ENCODE measurements around the gene ELMO3.

The ELMO3 gene

DNA sequence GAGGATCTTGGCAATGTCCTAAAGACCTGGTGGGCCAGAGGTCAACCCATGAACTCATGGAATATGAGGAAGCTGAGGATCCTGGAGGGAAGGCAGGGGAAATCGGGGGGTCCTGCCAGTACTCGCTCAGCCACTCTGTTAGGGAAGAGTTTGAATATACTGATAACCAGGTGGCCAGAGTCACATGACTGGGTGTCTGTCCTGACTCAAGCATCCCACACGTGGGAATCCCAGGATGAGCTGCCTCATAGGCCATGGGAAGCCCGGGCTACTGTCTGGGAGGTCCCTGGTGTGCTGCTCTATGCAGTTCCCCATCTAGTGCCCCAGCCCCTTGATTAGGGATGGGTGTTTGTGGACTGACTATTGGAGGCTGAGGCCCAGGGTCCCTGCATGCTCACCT is 10.6 kb upstream of the ELMO3 start (continued):
- TF ChIP-seq, protein P1, sequence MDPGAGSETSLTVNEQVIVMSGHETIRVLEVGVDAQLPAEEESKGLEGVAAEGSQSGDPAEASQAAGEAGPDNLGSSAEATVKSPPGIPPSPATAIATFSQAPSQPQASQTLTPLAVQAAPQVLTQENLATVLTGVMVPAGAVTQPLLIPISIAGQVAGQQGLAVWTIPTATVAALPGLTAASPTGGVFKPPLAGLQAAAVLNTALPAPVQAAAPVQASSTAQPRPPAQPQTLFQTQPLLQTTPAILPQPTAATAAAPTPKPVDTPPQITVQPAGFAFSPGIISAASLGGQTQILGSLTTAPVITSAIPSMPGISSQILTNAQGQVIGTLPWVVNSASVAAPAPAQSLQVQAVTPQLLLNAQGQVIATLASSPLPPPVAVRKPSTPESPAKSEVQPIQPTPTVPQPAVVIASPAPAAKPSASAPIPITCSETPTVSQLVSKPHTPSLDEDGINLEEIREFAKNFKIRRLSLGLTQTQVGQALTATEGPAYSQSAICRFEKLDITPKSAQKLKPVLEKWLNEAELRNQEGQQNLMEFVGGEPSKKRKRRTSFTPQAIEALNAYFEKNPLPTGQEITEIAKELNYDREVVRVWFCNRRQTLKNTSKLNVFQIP (CRISPR knock-in tag; IDR thresholded peaks at IDR 0.05; ENCODE audit: borderline replicate concordance, low read depth) = no peak
- TF ChIP-seq TCF4 (CRISPR knock-in tag; IDR thresholded peaks at IDR 0.05; ENCODE audit: borderline replicate concordance) (no peak), ZC3H10 (CRISPR knock-in tag; IDR thresholded peaks at IDR 0.05) (no peak)

DNA sequence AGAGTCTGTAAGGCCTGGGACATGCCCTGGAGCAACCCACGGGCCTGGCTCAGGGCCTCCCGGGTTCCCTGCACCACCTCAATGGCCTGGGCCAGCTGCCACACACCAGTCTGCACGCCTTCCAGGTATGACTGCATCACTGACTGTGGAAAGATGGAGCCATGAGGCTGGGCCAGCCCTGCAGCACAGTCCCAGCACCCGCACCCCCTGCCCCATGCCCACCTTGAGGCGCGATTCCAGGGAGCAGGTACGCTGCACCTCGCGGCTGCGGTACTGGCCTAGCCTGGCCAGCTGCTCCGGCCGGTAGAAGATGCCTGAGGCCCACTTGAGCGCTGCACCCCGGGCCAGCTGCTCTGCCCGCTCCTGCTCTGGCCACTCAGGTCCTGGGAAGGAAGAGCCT is 10.1 kb upstream of the ELMO3 start:
- no peak for ATAC-seq
- TF ChIP-seq PPARA (CRISPR knock-in tag; IDR thresholded peaks at IDR 0.05; ENCODE audit: borderline replicate concordance) (no peak), ZNF565 (CRISPR knock-in tag; conservative IDR thresholded peaks at IDR 0.05; ENCODE audit: low read depth) (no peak), ZFP3 (CRISPR knock-in tag; IDR thresholded peaks at IDR 0.05) (no peak), SNAI2 (CRISPR knock-in tag; IDR thresholded peaks at IDR 0.05) (no peak), RARB (CRISPR knock-in tag; IDR thresholded peaks at IDR 0.05) (no peak), OSR1 (CRISPR knock-in tag; IDR thresholded peaks at IDR 0.05) (no peak), ARNTL (CRISPR knock-in tag; IDR thresholded peaks at IDR 0.05; ENCODE audit: borderline replicate concordance, low read depth) (no peak), CSDC2 (CRISPR knock-in tag; IDR thresholded peaks at IDR 0.05) (no peak), ZNF70 (CRISPR knock-in tag; IDR thresholded peaks at IDR 0.05) (no peak), ZNF8 (CRISPR knock-in tag; IDR thresholded peaks at IDR 0.05) (no peak), TOX (CRISPR knock-in tag; IDR thresholded peaks at IDR 0.05; ENCODE audit: borderline replicate concordance) (no peak), ISL1 (CRISPR knock-in tag; IDR thresholded peaks at IDR 0.05) (no peak), BACH2 (CRISPR knock-in tag; IDR thresholded peaks at IDR 0.05; ENCODE audit: borderline replicate concordance) (no peak), ESRRG (CRISPR knock-in tag; IDR thresholded peaks at IDR 0.05) (no peak)
- TF ChIP-seq, protein P2, sequence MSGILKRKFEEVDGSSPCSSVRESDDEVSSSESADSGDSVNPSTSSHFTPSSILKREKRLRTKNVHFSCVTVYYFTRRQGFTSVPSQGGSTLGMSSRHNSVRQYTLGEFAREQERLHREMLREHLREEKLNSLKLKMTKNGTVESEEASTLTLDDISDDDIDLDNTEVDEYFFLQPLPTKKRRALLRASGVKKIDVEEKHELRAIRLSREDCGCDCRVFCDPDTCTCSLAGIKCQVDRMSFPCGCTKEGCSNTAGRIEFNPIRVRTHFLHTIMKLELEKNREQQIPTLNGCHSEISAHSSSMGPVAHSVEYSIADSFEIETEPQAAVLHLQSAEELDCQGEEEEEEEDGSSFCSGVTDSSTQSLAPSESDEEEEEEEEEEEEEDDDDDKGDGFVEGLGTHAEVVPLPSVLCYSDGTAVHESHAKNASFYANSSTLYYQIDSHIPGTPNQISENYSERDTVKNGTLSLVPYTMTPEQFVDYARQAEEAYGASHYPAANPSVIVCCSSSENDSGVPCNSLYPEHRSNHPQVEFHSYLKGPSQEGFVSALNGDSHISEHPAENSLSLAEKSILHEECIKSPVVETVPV (CRISPR knock-in tag; IDR thresholded peaks at IDR 0.05) = no peak
- TF ChIP-seq, protein P3, sequence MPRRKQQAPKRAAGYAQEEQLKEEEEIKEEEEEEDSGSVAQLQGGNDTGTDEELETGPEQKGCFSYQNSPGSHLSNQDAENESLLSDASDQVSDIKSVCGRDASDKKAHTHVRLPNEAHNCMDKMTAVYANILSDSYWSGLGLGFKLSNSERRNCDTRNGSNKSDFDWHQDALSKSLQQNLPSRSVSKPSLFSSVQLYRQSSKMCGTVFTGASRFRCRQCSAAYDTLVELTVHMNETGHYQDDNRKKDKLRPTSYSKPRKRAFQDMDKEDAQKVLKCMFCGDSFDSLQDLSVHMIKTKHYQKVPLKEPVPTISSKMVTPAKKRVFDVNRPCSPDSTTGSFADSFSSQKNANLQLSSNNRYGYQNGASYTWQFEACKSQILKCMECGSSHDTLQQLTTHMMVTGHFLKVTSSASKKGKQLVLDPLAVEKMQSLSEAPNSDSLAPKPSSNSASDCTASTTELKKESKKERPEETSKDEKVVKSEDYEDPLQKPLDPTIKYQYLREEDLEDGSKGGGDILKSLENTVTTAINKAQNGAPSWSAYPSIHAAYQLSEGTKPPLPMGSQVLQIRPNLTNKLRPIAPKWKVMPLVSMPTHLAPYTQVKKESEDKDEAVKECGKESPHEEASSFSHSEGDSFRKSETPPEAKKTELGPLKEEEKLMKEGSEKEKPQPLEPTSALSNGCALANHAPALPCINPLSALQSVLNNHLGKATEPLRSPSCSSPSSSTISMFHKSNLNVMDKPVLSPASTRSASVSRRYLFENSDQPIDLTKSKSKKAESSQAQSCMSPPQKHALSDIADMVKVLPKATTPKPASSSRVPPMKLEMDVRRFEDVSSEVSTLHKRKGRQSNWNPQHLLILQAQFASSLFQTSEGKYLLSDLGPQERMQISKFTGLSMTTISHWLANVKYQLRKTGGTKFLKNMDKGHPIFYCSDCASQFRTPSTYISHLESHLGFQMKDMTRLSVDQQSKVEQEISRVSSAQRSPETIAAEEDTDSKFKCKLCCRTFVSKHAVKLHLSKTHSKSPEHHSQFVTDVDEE (CRISPR knock-in tag; IDR thresholded peaks at IDR 0.05) = no peak
- TF ChIP-seq, protein P4, sequence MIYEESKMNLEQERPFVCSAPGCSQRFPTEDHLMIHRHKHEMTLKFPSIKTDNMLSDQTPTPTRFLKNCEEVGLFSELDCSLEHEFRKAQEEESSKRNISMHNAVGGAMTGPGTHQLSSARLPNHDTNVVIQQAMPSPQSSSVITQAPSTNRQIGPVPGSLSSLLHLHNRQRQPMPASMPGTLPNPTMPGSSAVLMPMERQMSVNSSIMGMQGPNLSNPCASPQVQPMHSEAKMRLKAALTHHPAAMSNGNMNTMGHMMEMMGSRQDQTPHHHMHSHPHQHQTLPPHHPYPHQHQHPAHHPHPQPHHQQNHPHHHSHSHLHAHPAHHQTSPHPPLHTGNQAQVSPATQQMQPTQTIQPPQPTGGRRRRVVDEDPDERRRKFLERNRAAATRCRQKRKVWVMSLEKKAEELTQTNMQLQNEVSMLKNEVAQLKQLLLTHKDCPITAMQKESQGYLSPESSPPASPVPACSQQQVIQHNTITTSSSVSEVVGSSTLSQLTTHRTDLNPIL (CRISPR knock-in tag; IDR thresholded peaks at IDR 0.05; ENCODE audit: low read depth) = no peak
- TF ChIP-seq, protein P1 (CRISPR knock-in tag; IDR thresholded peaks at IDR 0.05; ENCODE audit: borderline replicate concordance, low read depth) = no peak

DNA sequence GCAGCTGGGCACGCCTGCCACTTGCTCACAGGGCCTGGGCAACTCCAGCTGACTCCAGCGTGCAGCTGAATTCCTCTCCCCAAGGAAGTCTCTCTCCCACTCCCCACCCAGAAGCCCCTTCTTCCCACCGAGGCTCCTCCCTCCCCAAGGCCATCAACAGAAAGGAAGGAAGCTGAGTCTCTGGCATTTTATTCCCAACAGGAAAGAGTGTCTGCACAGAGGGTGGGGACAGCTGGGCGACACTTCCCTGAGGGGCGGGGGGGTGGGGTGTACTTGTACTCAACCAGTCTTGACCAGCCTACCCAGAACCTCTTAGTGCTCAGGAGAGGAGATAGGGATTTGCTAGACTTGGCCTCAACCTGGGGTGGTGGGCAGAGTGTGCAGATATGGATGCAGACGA is 8.9 kb upstream of the ELMO3 start, which contains the start of gene EXOC3L1:
EXOC3L1 (minus strand) TSS at position 96 of the 400 bp plus-strand sequence. CDS start 460 bp downstream, outside the sequence.
- ATAC-seq = no peak
- no peak for TF ChIP-seq TOX (CRISPR knock-in tag; IDR thresholded peaks at IDR 0.05; ENCODE audit: borderline replicate concordance)
- TF ChIP-seq RARB (CRISPR knock-in tag; IDR thresholded peaks at IDR 0.05) = no peak
- no peak for TF ChIP-seq ISL1 (CRISPR knock-in tag; IDR thresholded peaks at IDR 0.05)
- TF ChIP-seq SNAI2 (CRISPR knock-in tag; IDR thresholded peaks at IDR 0.05) = no peak
- no peak for TF ChIP-seq ARNTL (CRISPR knock-in tag; IDR thresholded peaks at IDR 0.05; ENCODE audit: borderline replicate concordance, low read depth)
- TF ChIP-seq, protein P5, sequence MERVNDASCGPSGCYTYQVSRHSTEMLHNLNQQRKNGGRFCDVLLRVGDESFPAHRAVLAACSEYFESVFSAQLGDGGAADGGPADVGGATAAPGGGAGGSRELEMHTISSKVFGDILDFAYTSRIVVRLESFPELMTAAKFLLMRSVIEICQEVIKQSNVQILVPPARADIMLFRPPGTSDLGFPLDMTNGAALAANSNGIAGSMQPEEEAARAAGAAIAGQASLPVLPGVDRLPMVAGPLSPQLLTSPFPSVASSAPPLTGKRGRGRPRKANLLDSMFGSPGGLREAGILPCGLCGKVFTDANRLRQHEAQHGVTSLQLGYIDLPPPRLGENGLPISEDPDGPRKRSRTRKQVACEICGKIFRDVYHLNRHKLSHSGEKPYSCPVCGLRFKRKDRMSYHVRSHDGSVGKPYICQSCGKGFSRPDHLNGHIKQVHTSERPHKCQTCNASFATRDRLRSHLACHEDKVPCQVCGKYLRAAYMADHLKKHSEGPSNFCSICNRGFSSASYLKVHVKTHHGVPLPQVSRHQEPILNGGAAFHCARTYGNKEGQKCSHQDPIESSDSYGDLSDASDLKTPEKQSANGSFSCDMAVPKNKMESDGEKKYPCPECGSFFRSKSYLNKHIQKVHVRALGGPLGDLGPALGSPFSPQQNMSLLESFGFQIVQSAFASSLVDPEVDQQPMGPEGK (CRISPR knock-in tag; IDR thresholded peaks at IDR 0.05; ENCODE audit: borderline replicate concordance) = no peak
- TF ChIP-seq ZNF70 (CRISPR knock-in tag; IDR thresholded peaks at IDR 0.05) = no peak
- no peak for TF ChIP-seq ZFP3 (CRISPR knock-in tag; IDR thresholded peaks at IDR 0.05)
- TF ChIP-seq ZC3H10 (CRISPR knock-in tag; IDR thresholded peaks at IDR 0.05) = no peak
- TF ChIP-seq, protein P2 (CRISPR knock-in tag; IDR thresholded peaks at IDR 0.05) = no peak
- no peak for TF ChIP-seq ZFP30 (CRISPR knock-in tag; IDR thresholded peaks at IDR 0.05)
- no peak for TF ChIP-seq ZNF8 (CRISPR knock-in tag; IDR thresholded peaks at IDR 0.05)
- TF ChIP-seq GLIS3 (CRISPR knock-in tag; IDR thresholded peaks at IDR 0.05) = no peak
- no peak for TF ChIP-seq TCF4 (CRISPR knock-in tag; IDR thresholded peaks at IDR 0.05; ENCODE audit: borderline replicate concordance)
- TF ChIP-seq PPARA (CRISPR knock-in tag; IDR thresholded peaks at IDR 0.05; ENCODE audit: borderline replicate concordance) = no peak
- TF ChIP-seq BACH2 (CRISPR knock-in tag; IDR thresholded peaks at IDR 0.05; ENCODE audit: borderline replicate concordance) = no peak
- no peak for TF ChIP-seq ESRRG (CRISPR knock-in tag; IDR thresholded peaks at IDR 0.05)
- TF ChIP-seq, protein P4 (CRISPR knock-in tag; IDR thresholded peaks at IDR 0.05; ENCODE audit: low read depth) = no peak

All from SK-N-SH treated with all-trans-retinoic acid at 6 μM for 48 hours (cell line).